GM12878 (cell line): ENCODE results near the gene ANKRD45. TPM values are rescaled to one million over a fixed set of nuclear protein-coding genes. Genes with fewer than 3 reads are reported as not detected.

Source experiments
- CBX3 ChIP-seq: fragments of 200-600 bp; sonication (generic); IDR thresholded peaks from 2 replicates; pipeline ENCODE4 v1.6.1; 2016; ENCODE audit warnings: low read depth, borderline replicate concordance
- CREM ChIP-seq: IDR thresholded peaks from 2 replicates; pipeline ENCODE4 v1.6.1; 2014; ENCODE audit warnings: antibody characterized with exemption, low read depth
- CTCF ChIP-seq, 3 experiments: IDR thresholded peaks in 2 of 3; conservative IDR thresholded peaks in 1 of 3; 2 replicates each; pipeline ENCODE4 v1.5.1; 2011; ENCODE audit warnings: low read depth in 3 of 3, low read length in 3 of 3, mild to moderate bottlenecking in 3 of 3, control low read depth in 2 of 3, moderate library complexity in 2 of 3, inconsistent platforms in 1 of 3, mixed read lengths in 1 of 3; ENCODE audit not compliant: control insufficient read depth in 2 of 3, insufficient read depth in 1 of 3; ENCODE audit errors: extremely low read depth in 1 of 3
- CUX1 ChIP-seq: IDR thresholded peaks from 2 replicates; pipeline ENCODE4 v1.6.1; 2012; ENCODE audit warnings: improper control_type of control experiment, low read depth, low read length; ENCODE audit not compliant: insufficient replicate concordance
- EGR1 ChIP-seq, 2 experiments: IDR thresholded peaks; 1 replicate in 1 of 2; 2 replicates in 1 of 2; pipeline ENCODE4 v1.6.1; 2011 to 2012; ENCODE audit warnings: low read depth in 2 of 2, low read length in 2 of 2, borderline replicate concordance in 1 of 2, mild to moderate bottlenecking in 1 of 2, moderate library complexity in 1 of 2
- MXI1 ChIP-seq: fragments of 150-350 bp; IDR thresholded peaks from 2 replicates; pipeline ENCODE4 v1.6.1; 2011; ENCODE audit warnings: low read depth, mild to moderate bottlenecking, inconsistent platforms, low read length, improper control_type of control experiment
- NR2F1 ChIP-seq: fragments of 450-650 bp; conservative IDR thresholded peaks from 2 replicates; pipeline ENCODE4 v1.6.1; 2017; ENCODE audit warnings: mild to moderate bottlenecking
- SMAD1 ChIP-seq: fragments of 450-650 bp; IDR thresholded peaks from 2 replicates; pipeline ENCODE4 v1.6.1; 2018; ENCODE audit warnings: mild to moderate bottlenecking, low read depth; ENCODE audit not compliant: partially characterized antibody
- ZNF207 ChIP-seq: fragments of 450-650 bp; IDR thresholded peaks from 2 replicates; pipeline ENCODE4 v1.6.1; 2014; ENCODE audit warnings: antibody characterized with exemption, mild to moderate bottlenecking, borderline replicate concordance
- ZNF217 ChIP-seq: fragments of 450-650 bp; IDR thresholded peaks from 2 replicates; pipeline ENCODE4 v1.6.1; 2017; ENCODE audit warnings: antibody characterized with exemption, mild to moderate bottlenecking
- polyA plus RNA-seq, 11 experiments: library from polyadenylated mRNA; depleted of rRNA in 4 of 11; unstranded in 6 of 11; stranded (reverse) in 5 of 11; fragments of >200 nt; fragmentation: Nextera tagmentation in 4 of 11; fragmentation: Illumina TruSeq in 1 of 11; extraction: Ambion mirVana in 4 of 11; extraction: Trizol in 1 of 11; gene quantifications; 1 replicate in 1 of 11; 2 replicates in 10 of 11; pipeline versions ENCODE4 v1.2.1 to v1.2.3, GENCODE V29; 2011 to 2016; ENCODE audit warnings: inconsistent platforms in 2 of 11, missing spikeins in 2 of 11, low read depth in 1 of 11
- total RNA-seq, 4 experiments: library from RNA; depleted of rRNA in 3 of 4; stranded (reverse); fragments of >200 nt in 3 of 4; fragmentation: Illumina TruSeq in 1 of 4; extraction: Trizol in 1 of 4; gene quantifications; 2 replicates each; pipeline versions ENCODE4 v1.2.1 to v1.2.3, GENCODE V29; 2013 to 2021

Gene ANKRD45
- total and polyA plus RNA-seq, 10 of the 15 experiments (the other 5 are each of a cell fraction or from before 2014, with no cell fraction given): 0.04 to 0.15 (median 0.13) TPM; not detected in 5

GRCh38 chr1:173627269-173627668 is 42.4 kb downstream of the ANKRD45 start (continued):
- TF ChIP-seq CTCF (IDR thresholded peaks at IDR 0.05 in 2 of 3, conservative IDR thresholded peaks at IDR 0.05 in 1 of 3; ENCODE audit: control insufficient read depth in 2 of 3, extremely low read depth in 1 of 3, insufficient read depth in 1 of 3, low read depth in 3 of 3, low read length in 3 of 3) (no peak), CBX3 (no peak), MXI1 (no peak), ZNF207 (no peak), CUX1 (no peak), CREM (no peak), ZNF217 (no peak), SMAD1 (no peak), NR2F1 (no peak), EGR1 (IDR thresholded peaks at IDR 0.05; ENCODE audit: borderline replicate concordance in 1 of 2, low read depth in 2 of 2, low read length in 2 of 2) (no peak)
